Lower leg skin (tissue), 3 donors: ENCODE results near the gene SETD1A.

Experiments
- CTCF ChIP-seq, 3 donors: fragments of 450-650 bp; IDR thresholded peaks; one replicate each; pipeline ENCODE4 v1.5.1; 2016; ENCODE audit warnings: antibody characterized with exemption in 3 of 3, mild to moderate bottlenecking in 3 of 3, moderate library complexity in 2 of 3
- POLR2A ChIP-seq, 2 donors: fragments of 450-650 bp; IDR thresholded peaks; one replicate each; pipeline ENCODE4 v1.6.1; 2016 to 2017; ENCODE audit warnings: antibody characterized with exemption in 2 of 2, mild to moderate bottlenecking in 1 of 2, moderate library complexity in 1 of 2

- TF ChIP-seq CTCF (IDR thresholded peaks at IDR 0.05), result no peak
- no peak for TF ChIP-seq POLR2A (IDR thresholded peaks at IDR 0.05)
Measured at GRCh38 chr16:30985401-30986128, 28.0 kb downstream of the SETD1A start.
